HepG2 (cell line): ENCODE data around the gene CDH13. TPM values are rescaled to one million over a fixed set of nuclear protein-coding genes. Genes with fewer than 3 reads are reported as not detected.

ENCODE experiments used
- ATAC-seq: fragments of 200-7000 bp; cut with Tn5 transposase; 3 replicates; pipeline ENCODE4 v1.9.1; 2020; ENCODE audit warnings: mild to moderate bottlenecking, moderate library complexity
- BruUV-seq: library from RNA; stranded (reverse); fragments of 400-500 nt; replicated peaks from 2 replicates; lab custom pipeline; 2021; lab: Mats Ljungman, UMichigan
- CTCF ChIA-PET: fragments of 300-600 bp; formaldehyde crosslinking; extraction: SDS; loops from one replicate; lab custom pipeline; 2021; ENCODE audit warnings: low total read pairs, inconsistent platforms, low intra/inter-chr PET ratio; lab: Yijun Ruan, JAX
- POLR2A ChIA-PET: fragments of 350-600 bp; sonication (Branson Sonifier 250); formaldehyde crosslinking; loops from one replicate; lab custom pipeline; 2020; ENCODE audit warnings: antibody characterized with exemption, inconsistent platforms; lab: Yijun Ruan, JAX
- DNase-seq: peaks from one replicate; pipeline ENCODE4 v3.0.0-alpha.2; 2015; ENCODE audit warnings: low spot score
- FAIRE-seq: peaks from 3 replicates; lab custom pipeline; 2011; peaks lifted over from hg19 to GRCh38; lab: Jason Lieb, UNC
- H2AFZ ChIP-seq: one replicate; pipeline ENCODE4 v1.6.1; 2011; ENCODE audit warnings: low read length, inconsistent platforms
- H3K27ac ChIP-seq: fragments of 300-600 bp; 3 replicates; pipeline ENCODE4 v1.8.0; 2011; ENCODE audit warnings: mixed run types, mild to moderate bottlenecking, mixed read lengths, low read length, inconsistent platforms; ENCODE audit not compliant: insufficient read depth; ENCODE audit errors: extremely low read length
- H3K27me3 ChIP-seq, 2 experiments: fragments of 200-600 bp in 1 of 2; 2 replicates in 1 of 2; 3 replicates in 1 of 2; pipeline versions ENCODE4 v1.6.0 to v1.8.0; 2011; ENCODE audit warnings: low read length in 2 of 2, mild to moderate bottlenecking in 2 of 2, moderate library complexity in 2 of 2, inconsistent platforms in 1 of 2; ENCODE audit not compliant: insufficient read depth in 2 of 2, control insufficient read depth in 1 of 2
- H3K36me3 ChIP-seq, 2 experiments: fragments of 200-600 bp in 1 of 2; replicated peaks in 1 of 2; 2 replicates in 1 of 2; 3 replicates in 1 of 2; pipeline versions ENCODE4 v1.5.1 to v1.8.0; 2011; ENCODE audit warnings: low read length in 2 of 2, inconsistent platforms in 1 of 2; ENCODE audit not compliant: insufficient read depth in 2 of 2, control insufficient read depth in 1 of 2
- H3K4me1 ChIP-seq: 2 replicates; pipeline ENCODE4 v1.5.1; 2012; ENCODE audit warnings: low read length, inconsistent platforms; ENCODE audit not compliant: insufficient read depth
- H3K4me2 ChIP-seq: 2 replicates; pipeline ENCODE4 v1.6.0; 2011; ENCODE audit warnings: low read depth, low read length, inconsistent platforms
- H3K4me3 ChIP-seq, 3 experiments: fragments of 200-600 bp in 1 of 3; sonication (generic), shearing (Covaris generic) in 1 of 3; replicated peaks in 1 of 3; 2 replicates each; pipeline ENCODE4 v1.5.1; 2011 to 2016; ENCODE audit warnings: low read length in 3 of 3, inconsistent platforms in 2 of 3, low read depth in 2 of 3, mild to moderate bottlenecking in 2 of 3, control low read depth in 1 of 3, mixed read lengths in 1 of 3; ENCODE audit not compliant: insufficient read depth in 1 of 3
- H3K79me2 ChIP-seq: one replicate; pipeline ENCODE4 v1.6.1; 2011; ENCODE audit warnings: low read length, inconsistent platforms; ENCODE audit not compliant: insufficient read depth
- H3K9ac ChIP-seq: 2 replicates; pipeline ENCODE4 v1.6.0; 2011; ENCODE audit warnings: mild to moderate bottlenecking, low read depth, low read length, inconsistent platforms; ENCODE audit not compliant: insufficient read depth
- H3K9me3 ChIP-seq: 2 replicates; pipeline ENCODE4 v1.5.1; 2012; ENCODE audit warnings: mild to moderate bottlenecking, low read length
- H4K20me1 ChIP-seq: 2 replicates; pipeline ENCODE4 v1.6.0; 2011; ENCODE audit warnings: inconsistent platforms, mild to moderate bottlenecking, low read length, moderate library complexity; ENCODE audit not compliant: insufficient read depth
- GLI4 ChIP-seq: sonication (generic); formaldehyde crosslinking; IDR thresholded peaks from 2 replicates; pipeline ENCODE4 v1.5.1; 2020; ENCODE audit warnings: missing genetic modification reagents, mild to moderate bottlenecking, moderate library complexity, borderline replicate concordance
- MTF1 ChIP-seq: sonication (generic); formaldehyde crosslinking; IDR thresholded peaks from 2 replicates; pipeline ENCODE4 v1.5.0; 2020; ENCODE audit warnings: missing genetic modification reagents
- MTF2 ChIP-seq: sonication (generic); formaldehyde crosslinking; IDR thresholded peaks from 2 replicates; pipeline ENCODE4 v1.5.0; 2020; ENCODE audit warnings: missing genetic modification reagents, borderline replicate concordance
- NFATC3 ChIP-seq: sonication (generic); formaldehyde crosslinking; IDR thresholded peaks from 2 replicates; pipeline ENCODE4 v1.5.1; 2020; ENCODE audit warnings: mild to moderate bottlenecking, missing genetic modification reagents
- NFIC ChIP-seq: IDR thresholded peaks from 2 replicates; pipeline ENCODE4 v1.6.1; 2012; ENCODE audit warnings: mild to moderate bottlenecking, low read length, inconsistent platforms
- PAF1 ChIP-seq: IDR thresholded peaks from 2 replicates; pipeline ENCODE4 v1.6.1; 2016; ENCODE audit warnings: missing genetic modification reagents, missing compliant biosample characterization
- PRDM10 ChIP-seq: sonication (generic); formaldehyde crosslinking; IDR thresholded peaks from 2 replicates; pipeline ENCODE4 v1.4.0; 2020; ENCODE audit warnings: low read depth, missing genetic modification reagents
- ZNF138 ChIP-seq: sonication (generic); formaldehyde crosslinking; IDR thresholded peaks from 2 replicates; pipeline ENCODE4 v1.5.0; 2020; ENCODE audit warnings: mild to moderate bottlenecking, low read depth, missing genetic modification reagents
- ZNF225 ChIP-seq: sonication (generic); formaldehyde crosslinking; IDR thresholded peaks from 2 replicates; pipeline ENCODE4 v1.4.0; 2020; ENCODE audit warnings: mild to moderate bottlenecking, missing genetic modification reagents
- ZNF260 ChIP-seq: sonication (generic); formaldehyde crosslinking; IDR thresholded peaks from 2 replicates; pipeline ENCODE4 v1.4.0; 2020; ENCODE audit warnings: missing genetic modification reagents, low read depth, mild to moderate bottlenecking, borderline replicate concordance
- ZNF274 ChIP-seq: sonication (generic); formaldehyde crosslinking; IDR thresholded peaks from 2 replicates; pipeline ENCODE4 v1.5.1; 2020; ENCODE audit warnings: mild to moderate bottlenecking, missing genetic modification reagents
- ZNF354B ChIP-seq: sonication (generic); formaldehyde crosslinking; IDR thresholded peaks from 2 replicates; pipeline ENCODE4 v1.8.0; 2022; ENCODE audit warnings: mild to moderate bottlenecking, missing genetic modification reagents
- ZNF501 ChIP-seq: sonication (generic); formaldehyde crosslinking; IDR thresholded peaks from 2 replicates; pipeline ENCODE4 v1.5.1; 2020; ENCODE audit warnings: mild to moderate bottlenecking, moderate library complexity, missing genetic modification reagents
- ZNF598 ChIP-seq: sonication (generic); formaldehyde crosslinking; IDR thresholded peaks from 2 replicates; pipeline ENCODE4 v1.5.1; 2020; ENCODE audit warnings: mild to moderate bottlenecking, missing genetic modification reagents, borderline replicate concordance
- ZNF710 ChIP-seq: sonication (generic); formaldehyde crosslinking; IDR thresholded peaks from 2 replicates; pipeline ENCODE4 v1.5.0; 2020; ENCODE audit warnings: mild to moderate bottlenecking, missing genetic modification reagents, borderline replicate concordance
- ZNF781 ChIP-seq: sonication (generic); formaldehyde crosslinking; IDR thresholded peaks from 2 replicates; pipeline ENCODE4 v1.5.1; 2020; ENCODE audit warnings: borderline replicate concordance, mild to moderate bottlenecking, missing genetic modification reagents; ENCODE audit errors: not compliant biosample characterization
- ZSCAN25 ChIP-seq: sonication (generic); formaldehyde crosslinking; IDR thresholded peaks from 2 replicates; pipeline ENCODE4 v1.8.0; 2022; ENCODE audit warnings: mild to moderate bottlenecking, missing genetic modification reagents
- WGBS: methylation state at CpG from one replicate; pipeline ENCODE4 v1.1.6; 2017; ENCODE audit warnings: low lambda C conversion rate; 5-methylcytosine and 5-hydroxymethylcytosine counted together
- in situ Hi-C: cut with HindIII; loops from 2 replicates; pipeline ENCODE4 v1.10.0; 2017; ENCODE audit warnings: low pct_unique_long_range_greater_than_20kb; ENCODE audit not compliant: extremely low pct_ligation_motif_present
- intact Hi-C: fragments of 100-400 bp; cut with micrococcal nuclease; formaldehyde crosslinking; loops from one replicate; pipeline ENCODE4 v1.10.0; 2022; ENCODE audit not compliant: unreplicated experiment
- polyA plus RNA-seq, 8 experiments: library from polyadenylated mRNA; depleted of rRNA in 3 of 8; stranded (reverse) in 7 of 8; unstranded in 1 of 8; fragments of >200 nt; fragmentation: Illumina TruSeq in 4 of 8; extraction: Trizol in 4 of 8; gene quantifications; 2 replicates each; pipeline versions ENCODE4 v1.2.1 to v1.2.3, GENCODE V29; 2011 to 2016; ENCODE audit warnings: low read depth in 4 of 8, missing spikeins in 1 of 8, mixed read lengths in 1 of 8; ENCODE audit not compliant: insufficient read depth in 1 of 8
- total RNA-seq, 5 experiments: library from RNA; depleted of rRNA; stranded (reverse); fragments of >200 nt; fragmentation: Illumina TruSeq; extraction: Trizol; gene quantifications; 2 replicates each; pipeline ENCODE4 v1.2.3, GENCODE V29; 2016; ENCODE audit warnings: low read depth in 1 of 5

CDH13 gene
- total and polyA plus RNA-seq, 2 of the 13 experiments (the other 11 are each of a cell fraction or from before 2014, with no cell fraction given): not detected

DNA sequence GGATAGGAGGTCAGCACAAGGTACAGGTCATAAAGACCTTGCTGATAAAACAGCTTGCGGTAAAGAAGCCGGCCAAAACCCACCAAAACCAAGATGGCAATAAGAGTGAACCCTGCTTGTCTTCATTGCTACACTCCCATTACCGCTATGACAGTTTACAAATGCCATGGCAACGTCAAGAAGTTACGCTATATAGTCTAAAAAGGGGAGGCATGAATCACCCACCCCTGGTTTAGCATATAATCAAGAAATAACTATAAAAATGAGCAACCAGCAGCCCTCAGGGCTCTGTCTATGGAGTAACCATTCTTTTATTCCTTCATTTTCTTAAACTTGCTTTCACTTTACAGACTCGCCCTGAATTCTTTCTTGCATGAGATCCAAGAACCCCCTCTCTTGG, 1180.0 kb downstream of the CDH13 start (continued):
- TF ChIP-seq ZNF354B (CRISPR knock-in tag): no peak

DNA sequence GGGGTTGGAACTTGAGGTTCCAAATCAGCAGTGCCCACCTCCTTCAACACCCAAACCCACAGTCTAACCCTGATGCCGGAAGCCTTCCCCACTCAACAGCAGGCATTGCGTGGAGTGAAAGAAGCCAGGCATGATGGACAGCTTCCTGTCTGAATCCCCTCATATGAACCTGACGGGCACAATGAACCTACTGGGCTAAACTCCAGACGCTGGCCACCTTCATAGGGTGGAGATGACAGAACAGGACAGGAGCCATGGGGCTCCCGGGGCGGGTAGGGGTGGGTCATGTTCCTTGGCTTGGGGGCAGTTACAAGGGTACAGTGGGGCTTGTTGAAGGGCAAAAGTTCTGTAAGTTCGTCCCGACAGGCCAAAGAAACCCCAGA, 1180.5 kb downstream of the CDH13 start:
- Histone ChIP-seq H3K4me1 (peaks cover 45% of the 10 kb centered on the region), H3K27ac (no peak overlapping the region), H2AFZ (peak overlapping the region; percentile 71), H3K9ac (no peak overlapping the region), H3K4me2 (peak overlapping the region; percentile 82), H3K27me3 (peaks cover 0 to 6% of the 10 kb centered on the region in 2 experiments; a peak in 2 of 5 replicates), H4K20me1 (peaks cover 4% of the 10 kb centered on the region), H3K36me3 (peaks cover 1 to 13% of the 10 kb centered on the region in 2 experiments; a peak in 2 of 5 replicates), H3K4me3 (peak overlapping the region; percentile 87 to 98 (median 96); a peak in 4 of 6 replicates), H3K79me2 (peaks cover 25% of the 10 kb centered on the region), H3K9me3 (no peaks in the 10 kb centered on the region)
- ATAC-seq (no peak; the same call in 2 of the 3 replicates), DNase-seq (no peak), FAIRE-seq (no peak)
- in situ Hi-C loops (no loop called here), intact Hi-C loops (no loop called here)
- 87% methylated on average over 8 of the region's 8 CpGs for whole genome bisulfite sequencing
- no TSS peak for BruUV-seq
- ChIA-PET CTCF (no interaction called here), POLR2A (interaction anchor here (0.6 kb wide), 1 partner anchor 43 kb away, joined by 3 read pairs; no protein-coding TSS in a partner anchor)
- TF ChIP-seq ZNF225 (CRISPR knock-in tag): 0 out of 2 replicates have a peak, but pooled peaks have one; percentile 0
- peak; percentile 71; the same call in 1 of the 2 replicates for TF ChIP-seq ZNF501 (CRISPR knock-in tag)
- peak; percentile 20; the same call in 1 of the 2 replicates for TF ChIP-seq ZNF274 (CRISPR knock-in tag)
- 0 out of 2 replicates have a peak, but pooled peaks have one; percentile 17 for TF ChIP-seq ZSCAN25 (CRISPR knock-in tag)
- no peak for TF ChIP-seq PAF1 (CRISPR knock-in tag)
- no peak for TF ChIP-seq MTF2 (CRISPR knock-in tag)
- TF ChIP-seq ZNF781: peak; percentile 9
- no peak for TF ChIP-seq MTF1 (CRISPR knock-in tag)
- TF ChIP-seq NFATC3 (CRISPR knock-in tag): peak; percentile 34; the same call in 1 of the 2 replicates
- no peak for TF ChIP-seq NFIC
- peak; percentile 65; the same call in 1 of the 2 replicates for TF ChIP-seq GLI4 (CRISPR knock-in tag)
- no peak for TF ChIP-seq PRDM10 (CRISPR knock-in tag)
- peak; percentile 61; the same call in 1 of the 2 replicates for TF ChIP-seq ZNF598 (CRISPR knock-in tag)
- TF ChIP-seq ZNF260 (CRISPR knock-in tag): 0 out of 2 replicates have a peak, but pooled peaks have one; percentile 22
- TF ChIP-seq ZNF710 (CRISPR knock-in tag): no peak
- 0 out of 2 replicates have a peak, but pooled peaks have one; percentile 2 for TF ChIP-seq ZNF138 (CRISPR knock-in tag)
